K562 (cell line): ENCODE measurements around the gene SCT. TPM values are rescaled to one million over a fixed set of nuclear protein-coding genes. Genes with fewer than 3 reads are reported as not detected.

Experiments
- ATAC-seq: fragments of 200-7000 bp; cut with Tn5 transposase; 3 replicates; pipeline ENCODE4 v1.9.1; 2020; ENCODE audit warnings: moderate library complexity
- BruUV-seq: library from RNA; stranded (reverse); fragments of 400-500 nt; replicated peaks from 2 replicates; lab custom pipeline; 2021; lab: Mats Ljungman, UMichigan
- CTCF ChIA-PET: fragments of 300-600 bp; formaldehyde crosslinking; extraction: SDS; loops from one replicate; lab custom pipeline; 2021; ENCODE audit warnings: low intra/inter-chr PET ratio; lab: Yijun Ruan, JAX
- POLR2A ChIA-PET: fragments of 300-600, 350-650 bp; sonication (Branson Sonifier 250); formaldehyde crosslinking; extraction: SDS; loops from one replicate; lab custom pipeline; 2021; ENCODE audit warnings: antibody characterized with exemption, inconsistent platforms; lab: Yijun Ruan, JAX
- DNase-seq, 4 experiments: peaks; one replicate each; pipeline versions ENCODE4 v3.0.0 to v3.0.0-alpha.2; 2011 to 2018; ENCODE audit warnings: low spot score in 3 of 4, mixed read lengths in 3 of 4; ENCODE audit errors: extremely low read depth in 1 of 4
- FAIRE-seq: peaks from 2 replicates; lab custom pipeline; 2011; peaks lifted over from hg19 to GRCh38; lab: Jason Lieb, UNC
- H2AFZ ChIP-seq: 2 replicates; pipeline ENCODE4 v1.6.0; 2011; ENCODE audit warnings: low read depth, low read length, control low read depth, inconsistent platforms
- H3K27ac ChIP-seq: fragments of 200-600 bp; 3 replicates; pipeline ENCODE4 v1.8.0; 2011; ENCODE audit warnings: low read depth, mild to moderate bottlenecking, control low read depth, inconsistent platforms, low read length, moderate library complexity, mixed read lengths; ENCODE audit errors: extremely low read depth
- H3K27me3 ChIP-seq, 2 experiments: fragments of 300-600 bp in 1 of 2; 2 replicates in 1 of 2; 3 replicates in 1 of 2; pipeline versions ENCODE4 v1.6.0 to v1.8.0; 2011; ENCODE audit warnings: inconsistent platforms in 2 of 2, low read length in 2 of 2, mild to moderate bottlenecking in 1 of 2, mixed read lengths in 1 of 2, moderate library complexity in 1 of 2; ENCODE audit not compliant: control insufficient read depth in 2 of 2, insufficient read depth in 2 of 2
- H3K36me3 ChIP-seq: fragments of 300-600 bp; 3 replicates; pipeline ENCODE4 v1.8.0; 2011; ENCODE audit warnings: mild to moderate bottlenecking, low read length, inconsistent platforms; ENCODE audit not compliant: control insufficient read depth, insufficient read depth
- H3K4me1 ChIP-seq, 2 experiments: fragments of 200-600 bp in 1 of 2; replicated peaks in 1 of 2; 2 replicates in 1 of 2; 3 replicates in 1 of 2; pipeline versions ENCODE4 v1.5.1 to v1.8.0; 2011; ENCODE audit warnings: inconsistent platforms in 2 of 2, low read length in 2 of 2, mild to moderate bottlenecking in 1 of 2, mixed read lengths in 1 of 2, moderate library complexity in 1 of 2; ENCODE audit not compliant: control insufficient read depth in 2 of 2, insufficient read depth in 2 of 2
- H3K4me2 ChIP-seq: 2 replicates; pipeline ENCODE4 v1.6.1; 2011; ENCODE audit warnings: low read length, control low read depth, inconsistent platforms, mixed read lengths; ENCODE audit not compliant: insufficient read depth
- H3K4me3 ChIP-seq: fragments of 200-600 bp; sonication (generic), shearing (Covaris generic); 2 replicates; pipeline ENCODE4 v1.5.1; 2016; ENCODE audit warnings: control low read depth, inconsistent platforms
- H3K79me2 ChIP-seq: fragments of 200-600 bp; 3 replicates; pipeline ENCODE4 v1.8.0; 2011; ENCODE audit warnings: low read length, inconsistent platforms; ENCODE audit not compliant: control insufficient read depth, insufficient read depth
- H3K9ac ChIP-seq, 2 experiments: 2 replicates each; pipeline versions ENCODE4 v1.6.0 to v1.6.1; 2011; ENCODE audit warnings: low read depth in 2 of 2, low read length in 2 of 2, control low read depth in 1 of 2, inconsistent platforms in 1 of 2, mild to moderate bottlenecking in 1 of 2, mixed read lengths in 1 of 2; ENCODE audit not compliant: insufficient read depth in 1 of 2
- H3K9me1 ChIP-seq: one replicate; pipeline ENCODE4 v1.6.0; 2011; ENCODE audit warnings: inconsistent platforms, mild to moderate bottlenecking, low read length, moderate library complexity; ENCODE audit not compliant: control insufficient read depth, insufficient read depth
- H3K9me3 ChIP-seq: replicated peaks from 2 replicates; pipeline ENCODE4 v1.5.1; 2011; ENCODE audit warnings: low read depth, low read length, inconsistent platforms; ENCODE audit not compliant: control insufficient read depth, insufficient read depth
- H4K20me1 ChIP-seq: replicated peaks from 2 replicates; pipeline ENCODE4 v1.6.1; 2011; ENCODE audit warnings: low read length, inconsistent platforms, mixed read lengths; ENCODE audit not compliant: control insufficient read depth, insufficient read depth
- ATF6 ChIP-seq: sonication (generic); formaldehyde crosslinking; IDR thresholded peaks from 2 replicates; pipeline ENCODE4 v1.4.0; 2020; ENCODE audit warnings: mild to moderate bottlenecking, missing genetic modification reagents
- CCNT2 ChIP-seq: IDR thresholded peaks from 2 replicates; pipeline ENCODE4 v1.6.1; 2011; ENCODE audit warnings: borderline replicate concordance, low read depth, mild to moderate bottlenecking, moderate library complexity, mixed read lengths, low read length; ENCODE audit not compliant: insufficient read length; ENCODE audit errors: extremely low read depth
- XRCC4 ChIP-seq: IDR thresholded peaks from one replicate; pipeline ENCODE4 v1.6.1; 2011; ENCODE audit not compliant: insufficient read depth, insufficient read length; ENCODE audit errors: extremely low read depth
- WGBS: fragments of 100-300 bp; shearing (Covaris generic); methylation state at CpG from one replicate; pipeline ENCODE4 v1.1.6; 2016; ENCODE audit warnings: low coverage, mixed read lengths; ENCODE audit not compliant: insufficient coverage; ENCODE audit errors: missing lambda C conversion rate; 5-methylcytosine and 5-hydroxymethylcytosine counted together
- in situ Hi-C: fragments of 300-500 bp; cut with MboI; formaldehyde crosslinking; loops from 4 replicates; pipeline ENCODE4 v1.15.0; 2018; ENCODE audit warnings: inconsistent platforms, mixed read lengths
- intact Hi-C: fragments of 100-400 bp; cut with micrococcal nuclease; formaldehyde crosslinking; loops from 2 replicates; pipeline ENCODE4 v1.14.2; 2022
- polyA plus RNA-seq, 8 experiments: library from polyadenylated mRNA; depleted of rRNA in 4 of 8; stranded (reverse) in 5 of 8; unstranded in 3 of 8; fragments of >200 nt; fragmentation: Nextera tagmentation in 2 of 8; fragmentation: Illumina TruSeq in 1 of 8; extraction: Ambion mirVana in 2 of 8; extraction: Trizol in 1 of 8; gene quantifications; 2 replicates each; pipeline versions ENCODE4 v1.2.1 to v1.2.3, GENCODE V29; 2011 to 2014; ENCODE audit warnings: inconsistent platforms in 1 of 8, missing spikeins in 1 of 8
- total RNA-seq, 7 experiments: library from RNA; depleted of rRNA in 6 of 7; stranded (reverse); fragments of >200 nt in 6 of 7; fragmentation: Illumina TruSeq in 2 of 7; extraction: Trizol in 2 of 7; gene quantifications; 2 replicates each; pipeline versions ENCODE4 v1.2.1 to v1.2.3, GENCODE V29; 2011 to 2021; ENCODE audit warnings: low replicate concordance in 1 of 7
- TF ChIP-seq, protein P1 (sequence below), 2 experiments: fragments of 450-650 bp; IDR thresholded peaks; 2 replicates each; pipeline ENCODE4 v1.6.1; 2018; ENCODE audit warnings: mild to moderate bottlenecking in 2 of 2, low read depth in 1 of 2; ENCODE audit not compliant: partially characterized antibody in 2 of 2

SCT gene
- total and polyA plus RNA-seq, 9 of the 15 experiments (the other 6 are each of a cell fraction or from before 2014, with no cell fraction given): not detected

DNA sequence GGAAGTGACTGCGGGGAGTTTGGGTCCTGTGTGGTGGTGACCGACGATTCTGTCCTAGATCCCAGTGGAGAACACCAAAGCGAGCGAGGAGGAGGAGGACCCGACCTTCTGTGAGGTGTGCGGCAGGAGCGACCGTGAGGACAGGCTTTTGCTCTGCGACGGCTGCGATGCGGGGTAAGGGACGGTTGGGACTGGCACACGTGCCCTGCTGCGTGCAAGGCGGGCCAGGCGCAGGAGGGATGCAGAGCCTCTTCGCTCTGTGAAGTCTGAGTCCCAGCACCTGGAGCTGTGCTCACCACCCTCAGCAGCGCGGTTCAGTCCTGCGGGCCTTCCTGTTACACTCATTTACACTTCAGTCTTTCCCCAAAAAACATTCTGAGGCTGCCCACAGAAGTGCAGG lies 34.5 kb downstream of the SCT start:
- CTCF ChIA-PET: no interaction called here
- intact Hi-C loops (no loop called here), in situ Hi-C loops (no loop called here)
- no peak for TF ChIP-seq CCNT2
- no peak for TF ChIP-seq XRCC4
- no peak for TF ChIP-seq ATF6 (CRISPR knock-in tag)
- TF ChIP-seq, protein P1, sequence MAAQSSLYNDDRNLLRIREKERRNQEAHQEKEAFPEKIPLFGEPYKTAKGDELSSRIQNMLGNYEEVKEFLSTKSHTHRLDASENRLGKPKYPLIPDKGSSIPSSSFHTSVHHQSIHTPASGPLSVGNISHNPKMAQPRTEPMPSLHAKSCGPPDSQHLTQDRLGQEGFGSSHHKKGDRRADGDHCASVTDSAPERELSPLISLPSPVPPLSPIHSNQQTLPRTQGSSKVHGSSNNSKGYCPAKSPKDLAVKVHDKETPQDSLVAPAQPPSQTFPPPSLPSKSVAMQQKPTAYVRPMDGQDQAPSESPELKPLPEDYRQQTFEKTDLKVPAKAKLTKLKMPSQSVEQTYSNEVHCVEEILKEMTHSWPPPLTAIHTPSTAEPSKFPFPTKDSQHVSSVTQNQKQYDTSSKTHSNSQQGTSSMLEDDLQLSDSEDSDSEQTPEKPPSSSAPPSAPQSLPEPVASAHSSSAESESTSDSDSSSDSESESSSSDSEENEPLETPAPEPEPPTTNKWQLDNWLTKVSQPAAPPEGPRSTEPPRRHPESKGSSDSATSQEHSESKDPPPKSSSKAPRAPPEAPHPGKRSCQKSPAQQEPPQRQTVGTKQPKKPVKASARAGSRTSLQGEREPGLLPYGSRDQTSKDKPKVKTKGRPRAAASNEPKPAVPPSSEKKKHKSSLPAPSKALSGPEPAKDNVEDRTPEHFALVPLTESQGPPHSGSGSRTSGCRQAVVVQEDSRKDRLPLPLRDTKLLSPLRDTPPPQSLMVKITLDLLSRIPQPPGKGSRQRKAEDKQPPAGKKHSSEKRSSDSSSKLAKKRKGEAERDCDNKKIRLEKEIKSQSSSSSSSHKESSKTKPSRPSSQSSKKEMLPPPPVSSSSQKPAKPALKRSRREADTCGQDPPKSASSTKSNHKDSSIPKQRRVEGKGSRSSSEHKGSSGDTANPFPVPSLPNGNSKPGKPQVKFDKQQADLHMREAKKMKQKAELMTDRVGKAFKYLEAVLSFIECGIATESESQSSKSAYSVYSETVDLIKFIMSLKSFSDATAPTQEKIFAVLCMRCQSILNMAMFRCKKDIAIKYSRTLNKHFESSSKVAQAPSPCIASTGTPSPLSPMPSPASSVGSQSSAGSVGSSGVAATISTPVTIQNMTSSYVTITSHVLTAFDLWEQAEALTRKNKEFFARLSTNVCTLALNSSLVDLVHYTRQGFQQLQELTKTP (IDR thresholded peaks at IDR 0.05; ENCODE audit: low read depth in 1 of 2, partially characterized antibody in 2 of 2): no peak
- peaks cover 96% of the 10 kb centered on the region for H3K36me3 ChIP-seq
- H2AFZ ChIP-seq: no peak overlapping the region
- peaks cover 20% of the 10 kb centered on the region for H3K79me2 ChIP-seq
- DNase-seq (no peak), FAIRE-seq (no peak), ATAC-seq (no peak)
- H3K27me3 ChIP-seq: no peaks in the 10 kb centered on the region
- no peaks in the 10 kb centered on the region for H3K9me3 ChIP-seq
- no peak overlapping the region for H3K4me3 ChIP-seq
- no peak overlapping the region for H3K4me2 ChIP-seq
- peaks cover 3 to 25% of the 10 kb centered on the region in 2 experiments; a peak in 4 of 5 replicates for H3K4me1 ChIP-seq
- H3K9me1 ChIP-seq: no peaks in the 10 kb centered on the region
- POLR2A ChIA-PET: interaction anchor here (1.0 kb wide), 1 partner anchor 22 kb away, joined by 3 read pairs; no protein-coding TSS in a partner anchor
- H3K27ac ChIP-seq: no peak overlapping the region
- 97% methylated on average over 21 of the region's 22 CpGs for WGBS
- peak overlapping the region in 1 of 2 experiments; percentile 4; a peak in 1 of 4 replicates for H3K9ac ChIP-seq
- no TSS peak for BruUV-seq
- no peaks in the 10 kb centered on the region; the same call in 1 of the 2 replicates for H4K20me1 ChIP-seq
